Lower leg skin (tissue), 3 donors: ENCODE data around the gene AKAP6.

Source experiments
- POLR2A ChIP-seq, 2 donors: fragments of 450-650 bp; IDR thresholded peaks; one replicate each; pipeline ENCODE4 v1.6.1; 2016 to 2017; ENCODE audit warnings: antibody characterized with exemption in 2 of 2, mild to moderate bottlenecking in 1 of 2, moderate library complexity in 1 of 2
- TF ChIP-seq, protein P1 (sequence below), 3 donors: fragments of 450-650 bp; IDR thresholded peaks; one replicate each; pipeline ENCODE4 v1.5.1; 2016; ENCODE audit warnings: antibody characterized with exemption in 3 of 3, mild to moderate bottlenecking in 3 of 3, moderate library complexity in 2 of 3

GRCh38 chr14:32625211-32625610 is 296.1 kb downstream of the AKAP6 start:
- TF ChIP-seq, protein P1, sequence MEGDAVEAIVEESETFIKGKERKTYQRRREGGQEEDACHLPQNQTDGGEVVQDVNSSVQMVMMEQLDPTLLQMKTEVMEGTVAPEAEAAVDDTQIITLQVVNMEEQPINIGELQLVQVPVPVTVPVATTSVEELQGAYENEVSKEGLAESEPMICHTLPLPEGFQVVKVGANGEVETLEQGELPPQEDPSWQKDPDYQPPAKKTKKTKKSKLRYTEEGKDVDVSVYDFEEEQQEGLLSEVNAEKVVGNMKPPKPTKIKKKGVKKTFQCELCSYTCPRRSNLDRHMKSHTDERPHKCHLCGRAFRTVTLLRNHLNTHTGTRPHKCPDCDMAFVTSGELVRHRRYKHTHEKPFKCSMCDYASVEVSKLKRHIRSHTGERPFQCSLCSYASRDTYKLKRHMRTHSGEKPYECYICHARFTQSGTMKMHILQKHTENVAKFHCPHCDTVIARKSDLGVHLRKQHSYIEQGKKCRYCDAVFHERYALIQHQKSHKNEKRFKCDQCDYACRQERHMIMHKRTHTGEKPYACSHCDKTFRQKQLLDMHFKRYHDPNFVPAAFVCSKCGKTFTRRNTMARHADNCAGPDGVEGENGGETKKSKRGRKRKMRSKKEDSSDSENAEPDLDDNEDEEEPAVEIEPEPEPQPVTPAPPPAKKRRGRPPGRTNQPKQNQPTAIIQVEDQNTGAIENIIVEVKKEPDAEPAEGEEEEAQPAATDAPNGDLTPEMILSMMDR (IDR thresholded peaks at IDR 0.05): no peak
- TF ChIP-seq POLR2A (IDR thresholded peaks at IDR 0.05): no peak
